OCI-LY3 (cell line): Measurements from ENCODE around the gene CACNA1C.

Experiments
- CTCF ChIP-seq: fragments of 200-600, 300-600 bp; sonication (generic); IDR thresholded peaks from 2 replicates; pipeline ENCODE4 v1.5.1; 2014; ENCODE audit warnings: antibody characterized with exemption, low read length, low read depth
- EZH2phosphoT487 ChIP-seq: fragments of 200-600 bp; shearing (Covaris generic); IDR thresholded peaks from 2 replicates; pipeline ENCODE4 v1.6.1; 2018; ENCODE audit warnings: antibody characterized with exemption, mixed run types, low read depth

- TF ChIP-seq EZH2phosphoT487 (no peak), CTCF (no peak)
Observed at GRCh38 chr12:2003676-2004112, 49.1 kb upstream of the CACNA1C start.
